GM12801 (cell line): ENCODE data around the gene DQX1.

ENCODE experiments used
- TF ChIP-seq, protein P1 (sequence below): IDR thresholded peaks from one replicate; pipeline ENCODE4 v1.5.1; 2011; ENCODE audit warnings: control low read depth; ENCODE audit not compliant: insufficient read length; ENCODE audit errors: extremely low read depth

Gene DQX1

DNA sequence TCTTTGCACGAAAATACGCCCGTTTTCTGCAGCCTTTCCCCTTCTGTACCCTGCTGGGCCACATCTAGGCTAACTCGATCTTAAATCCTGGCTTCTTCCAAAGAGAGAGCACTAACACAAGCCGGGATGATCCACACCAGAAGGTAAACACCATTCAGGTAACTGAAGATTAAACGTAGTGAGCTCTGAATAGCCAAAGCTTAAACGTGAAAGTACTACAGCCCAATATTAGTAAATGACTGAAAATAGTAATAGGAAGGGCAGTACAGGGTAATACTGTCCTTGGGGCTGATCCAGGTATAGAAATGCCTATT lies 53.1 kb downstream of the DQX1 start:
- TF ChIP-seq, protein P1, sequence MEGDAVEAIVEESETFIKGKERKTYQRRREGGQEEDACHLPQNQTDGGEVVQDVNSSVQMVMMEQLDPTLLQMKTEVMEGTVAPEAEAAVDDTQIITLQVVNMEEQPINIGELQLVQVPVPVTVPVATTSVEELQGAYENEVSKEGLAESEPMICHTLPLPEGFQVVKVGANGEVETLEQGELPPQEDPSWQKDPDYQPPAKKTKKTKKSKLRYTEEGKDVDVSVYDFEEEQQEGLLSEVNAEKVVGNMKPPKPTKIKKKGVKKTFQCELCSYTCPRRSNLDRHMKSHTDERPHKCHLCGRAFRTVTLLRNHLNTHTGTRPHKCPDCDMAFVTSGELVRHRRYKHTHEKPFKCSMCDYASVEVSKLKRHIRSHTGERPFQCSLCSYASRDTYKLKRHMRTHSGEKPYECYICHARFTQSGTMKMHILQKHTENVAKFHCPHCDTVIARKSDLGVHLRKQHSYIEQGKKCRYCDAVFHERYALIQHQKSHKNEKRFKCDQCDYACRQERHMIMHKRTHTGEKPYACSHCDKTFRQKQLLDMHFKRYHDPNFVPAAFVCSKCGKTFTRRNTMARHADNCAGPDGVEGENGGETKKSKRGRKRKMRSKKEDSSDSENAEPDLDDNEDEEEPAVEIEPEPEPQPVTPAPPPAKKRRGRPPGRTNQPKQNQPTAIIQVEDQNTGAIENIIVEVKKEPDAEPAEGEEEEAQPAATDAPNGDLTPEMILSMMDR, result no peak

DNA sequence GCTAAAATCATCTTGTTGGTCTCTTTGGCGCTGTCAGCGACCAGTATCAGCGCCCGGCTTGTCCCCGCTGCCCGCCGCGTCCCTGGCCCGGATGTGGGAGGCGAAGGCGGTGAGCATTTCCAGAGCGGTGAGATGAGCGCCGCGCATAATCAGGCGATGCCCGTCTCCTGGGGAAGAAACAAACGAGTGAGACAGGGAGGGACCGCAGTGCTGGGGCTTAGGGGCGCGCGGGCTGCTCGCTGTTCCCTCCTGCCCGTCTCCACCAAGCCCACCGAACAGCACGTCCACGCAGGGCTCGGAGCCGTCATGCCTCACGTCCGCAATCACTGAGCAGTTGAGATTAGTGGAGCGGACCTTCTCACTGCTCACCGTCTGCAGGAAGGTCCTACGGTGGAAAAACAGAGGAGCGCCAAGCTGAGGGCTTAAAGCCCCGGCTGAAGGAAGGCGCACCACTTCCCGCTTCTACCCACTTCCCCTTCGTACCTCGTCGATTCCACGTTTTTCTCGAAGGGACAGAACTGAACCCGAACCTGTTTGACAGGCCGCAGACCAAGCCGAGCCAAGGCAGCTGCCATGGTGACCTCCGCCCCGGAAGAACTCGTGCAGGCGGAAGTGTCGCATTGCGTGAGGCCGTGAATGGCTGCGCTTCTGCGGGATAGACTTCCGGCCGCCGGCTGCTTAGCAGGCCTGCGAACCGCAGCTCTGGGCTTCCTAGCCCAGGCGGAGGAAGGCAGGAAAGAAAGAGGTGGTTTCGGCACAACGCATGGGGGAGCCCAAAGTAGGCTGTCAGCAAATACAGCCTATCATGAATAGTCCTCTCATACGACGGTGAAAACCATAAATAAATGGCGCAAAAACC lies 53.7 kb downstream of the DQX1 start, which contains the start of gene MRPL53:
TSS of gene MRPL53 (minus strand) at position 595 of the 859 bp plus-strand sequence. CDS start at position 575, 20 bp downstream.
- TF ChIP-seq, protein P1, result no peak

DNA sequence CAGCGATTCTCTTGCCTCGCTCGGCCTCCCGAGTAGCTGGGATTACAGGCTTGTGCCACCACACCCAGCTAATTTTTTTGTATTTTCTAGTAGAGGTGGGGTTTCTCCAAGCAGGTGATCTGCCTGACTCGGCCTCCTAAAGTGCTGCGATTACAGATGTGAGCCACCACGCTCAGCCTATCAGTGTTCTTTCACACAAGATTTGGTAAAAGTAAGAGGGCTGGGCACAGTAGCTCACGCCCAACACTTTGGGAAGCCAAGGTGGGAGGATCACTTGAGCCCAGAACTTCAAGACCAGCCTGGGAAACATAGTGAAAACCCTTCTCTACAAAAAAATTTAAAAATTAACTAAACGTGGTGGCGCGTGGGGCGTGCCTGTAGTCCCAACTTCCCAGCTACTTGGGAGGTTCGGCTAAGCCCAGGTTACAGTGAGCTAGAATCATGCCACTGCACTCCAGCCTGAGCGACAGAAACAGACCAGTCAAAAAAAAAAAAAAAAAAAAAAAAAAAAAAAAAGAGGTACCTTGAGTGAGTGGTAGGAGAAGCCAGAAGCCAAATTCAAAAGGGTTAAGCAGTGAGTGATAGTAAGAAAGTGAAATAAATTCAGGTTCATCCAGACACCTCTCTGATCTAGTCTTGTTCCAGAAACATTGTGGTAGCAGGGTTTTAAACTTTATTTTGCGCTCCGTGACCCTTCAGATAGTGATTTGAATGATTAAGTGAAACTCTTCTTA lies 54.5 kb downstream of the DQX1 start:
- TF ChIP-seq, protein P1, result no peak
